Fibroblast of lung (primary cell): ENCODE data around the gene GAD1.

Source experiments
- EZH2 ChIP-seq: IDR thresholded peaks from 2 replicates; pipeline ENCODE4 v1.5.1; 2012; ENCODE audit warnings: low read length, control low read depth, mild to moderate bottlenecking; ENCODE audit errors: missing control alignments
- TF ChIP-seq, protein P1 (sequence below), 2 donors: IDR thresholded peaks in 1 of 2; conservative IDR thresholded peaks in 1 of 2; 1 replicate in 1 of 2; 2 replicates in 1 of 2; pipeline ENCODE4 v1.5.1; 2011 to 2012; ENCODE audit warnings: low read length in 2 of 2, control low read depth in 1 of 2, inconsistent platforms in 1 of 2, low read depth in 1 of 2, mild to moderate bottlenecking in 1 of 2

DNA sequence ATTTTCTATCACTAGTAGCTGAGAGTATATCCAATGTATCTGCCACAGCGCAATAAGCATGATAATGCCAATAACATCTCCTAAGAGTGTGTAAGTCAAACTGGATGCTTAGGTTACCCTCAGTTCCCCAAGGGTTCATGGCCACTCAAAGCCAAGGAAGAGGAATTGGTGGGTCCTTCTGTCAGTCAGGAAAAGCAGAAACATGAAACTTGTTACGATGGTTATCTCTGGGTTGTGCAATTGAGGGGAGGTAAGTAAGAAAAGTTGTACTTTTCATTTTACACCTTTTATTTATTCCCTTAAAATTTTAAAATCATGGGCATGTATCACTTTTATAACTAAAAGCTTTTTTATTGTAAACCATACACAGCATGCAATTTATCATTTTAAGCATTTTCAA is 10.1 kb upstream of the GAD1 start:
- TF ChIP-seq, protein P1, sequence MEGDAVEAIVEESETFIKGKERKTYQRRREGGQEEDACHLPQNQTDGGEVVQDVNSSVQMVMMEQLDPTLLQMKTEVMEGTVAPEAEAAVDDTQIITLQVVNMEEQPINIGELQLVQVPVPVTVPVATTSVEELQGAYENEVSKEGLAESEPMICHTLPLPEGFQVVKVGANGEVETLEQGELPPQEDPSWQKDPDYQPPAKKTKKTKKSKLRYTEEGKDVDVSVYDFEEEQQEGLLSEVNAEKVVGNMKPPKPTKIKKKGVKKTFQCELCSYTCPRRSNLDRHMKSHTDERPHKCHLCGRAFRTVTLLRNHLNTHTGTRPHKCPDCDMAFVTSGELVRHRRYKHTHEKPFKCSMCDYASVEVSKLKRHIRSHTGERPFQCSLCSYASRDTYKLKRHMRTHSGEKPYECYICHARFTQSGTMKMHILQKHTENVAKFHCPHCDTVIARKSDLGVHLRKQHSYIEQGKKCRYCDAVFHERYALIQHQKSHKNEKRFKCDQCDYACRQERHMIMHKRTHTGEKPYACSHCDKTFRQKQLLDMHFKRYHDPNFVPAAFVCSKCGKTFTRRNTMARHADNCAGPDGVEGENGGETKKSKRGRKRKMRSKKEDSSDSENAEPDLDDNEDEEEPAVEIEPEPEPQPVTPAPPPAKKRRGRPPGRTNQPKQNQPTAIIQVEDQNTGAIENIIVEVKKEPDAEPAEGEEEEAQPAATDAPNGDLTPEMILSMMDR (conservative IDR thresholded peaks at IDR 0.05 in 1 of 2, IDR thresholded peaks at IDR 0.05 in 1 of 2; ENCODE audit: low read depth in 1 of 2, low read length in 2 of 2), result no peak
- no peak for TF ChIP-seq EZH2
